ENCODE data around the gene PTPRN2.

The PTPRN2 gene

DNA sequence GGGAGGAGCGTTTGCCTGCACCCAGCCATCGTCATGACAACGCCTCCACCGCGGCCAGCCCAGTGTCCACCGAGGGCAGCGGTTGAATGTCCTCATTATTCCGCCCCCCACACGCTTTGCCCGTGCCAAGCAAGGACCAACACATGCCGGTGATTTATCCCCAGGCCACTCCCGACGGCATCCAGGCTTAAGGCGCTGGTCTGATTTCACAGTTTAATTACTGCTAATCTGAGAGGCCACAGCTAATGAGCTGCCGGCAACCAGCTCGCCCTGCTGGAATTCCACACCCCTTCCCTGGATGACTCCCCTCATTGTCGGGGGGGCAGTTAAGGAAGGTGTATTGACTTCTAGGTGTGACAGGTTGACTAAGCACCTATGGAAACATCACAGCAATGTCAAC is 818.5 kb downstream of the PTPRN2 start:
- DNase-seq, result no peak

- no peak for DNase-seq
Observed at GRCh38 chr7:157768198-157768597, 819.4 kb downstream of the PTPRN2 start.

- DNase-seq, result no peak
Observed at GRCh38 chr7:157767506-157768197, 820.0 kb downstream of the PTPRN2 start.

DNA sequence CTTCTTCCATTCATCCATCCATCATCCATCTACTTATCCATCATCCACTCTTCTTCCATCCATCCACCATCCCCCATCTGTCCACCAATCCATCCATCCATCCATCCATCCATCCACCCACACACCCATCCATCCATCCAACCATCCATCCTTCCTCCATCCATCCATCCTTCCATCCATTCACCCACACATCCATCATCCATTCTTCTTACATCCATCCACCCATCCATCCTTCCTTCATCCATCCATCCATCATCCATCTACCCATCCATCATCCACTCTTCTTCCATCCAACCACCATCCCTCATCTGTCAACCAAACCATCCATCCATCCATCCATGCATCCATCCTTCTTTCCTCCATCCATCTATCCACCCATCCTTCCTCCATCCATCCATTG is 821.5 kb downstream of the PTPRN2 start:
- DNase-seq, result no peak

GRCh38 chr7:157764946-157765537 is 822.6 kb downstream of the PTPRN2 start:
- no peak for DNase-seq

DNA sequence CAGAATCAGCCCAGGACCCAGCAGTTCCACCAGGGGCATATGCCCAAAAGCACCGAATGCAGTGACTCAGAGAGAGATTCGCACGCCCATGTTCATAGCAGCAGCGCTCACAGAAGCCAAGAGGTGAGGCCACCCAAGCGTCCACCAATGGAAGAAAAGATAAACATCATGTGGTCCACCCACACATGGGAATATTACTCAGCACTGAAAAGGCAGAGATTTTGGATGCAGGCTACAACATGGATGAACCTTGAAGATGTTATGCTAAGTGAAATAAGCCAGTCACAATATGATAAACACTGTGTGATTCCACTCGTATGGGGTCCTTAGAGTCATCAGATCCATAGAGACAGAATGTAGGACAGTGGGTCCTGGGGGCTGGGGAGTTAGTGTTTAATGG is 823.4 kb downstream of the PTPRN2 start:
- DNase-seq, result no peak

DNA sequence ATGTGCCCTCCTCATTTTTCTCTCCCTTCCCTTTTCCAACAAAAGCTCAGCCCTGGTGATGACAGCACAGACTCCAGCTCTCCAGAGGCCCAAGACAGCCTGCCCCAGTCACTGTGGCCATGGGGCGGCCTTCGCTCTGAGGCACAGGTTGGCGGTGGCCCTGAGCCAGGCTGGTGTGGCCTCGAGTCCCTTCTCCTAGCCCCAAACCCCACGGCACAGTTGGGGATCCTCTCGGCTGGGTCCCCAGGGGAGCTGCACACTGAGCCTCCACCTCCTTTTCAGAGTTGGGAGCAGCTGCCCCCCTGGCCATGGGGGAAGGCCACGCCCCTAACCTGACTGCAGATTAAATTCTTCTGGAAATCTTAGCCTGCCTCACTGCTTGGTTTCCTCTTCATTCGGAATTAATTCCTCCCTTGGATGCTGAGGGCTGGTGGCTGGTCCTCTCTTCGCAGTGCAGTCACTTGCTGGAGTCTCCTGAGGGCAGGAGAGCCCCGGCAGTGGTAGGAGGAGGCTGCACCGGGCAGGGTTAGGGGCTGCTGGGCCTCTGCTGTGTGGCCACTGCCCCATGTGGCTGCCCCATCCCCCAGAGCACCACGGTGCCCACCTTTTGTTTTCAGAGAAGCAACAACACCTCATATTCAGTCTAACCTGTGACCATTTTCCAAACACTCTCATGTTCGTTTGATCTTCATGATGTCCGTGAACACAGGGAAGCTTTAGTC is 824.2 kb downstream of the PTPRN2 start:
- no peak for DNase-seq

DNA sequence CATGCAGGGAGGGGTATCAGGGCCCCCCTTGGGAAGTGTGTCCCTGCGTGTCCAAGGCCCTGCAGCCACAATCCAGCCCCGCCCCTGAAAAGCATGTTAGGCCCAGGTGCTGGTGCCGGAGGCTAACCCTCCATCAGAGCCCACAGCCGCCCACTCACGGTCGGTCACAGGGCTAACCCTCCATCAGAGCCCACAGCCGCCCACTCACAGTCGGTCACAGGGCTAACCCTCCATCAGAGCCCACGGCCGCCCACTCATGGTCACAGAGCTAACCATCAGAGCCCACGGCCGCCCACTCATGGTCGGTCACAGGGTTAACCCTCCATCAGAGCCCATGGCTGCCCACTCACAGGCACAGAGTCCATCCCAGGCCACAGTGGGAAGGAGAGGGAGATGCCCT is 824.8 kb downstream of the PTPRN2 start:
- no peak for DNase-seq

DNA sequence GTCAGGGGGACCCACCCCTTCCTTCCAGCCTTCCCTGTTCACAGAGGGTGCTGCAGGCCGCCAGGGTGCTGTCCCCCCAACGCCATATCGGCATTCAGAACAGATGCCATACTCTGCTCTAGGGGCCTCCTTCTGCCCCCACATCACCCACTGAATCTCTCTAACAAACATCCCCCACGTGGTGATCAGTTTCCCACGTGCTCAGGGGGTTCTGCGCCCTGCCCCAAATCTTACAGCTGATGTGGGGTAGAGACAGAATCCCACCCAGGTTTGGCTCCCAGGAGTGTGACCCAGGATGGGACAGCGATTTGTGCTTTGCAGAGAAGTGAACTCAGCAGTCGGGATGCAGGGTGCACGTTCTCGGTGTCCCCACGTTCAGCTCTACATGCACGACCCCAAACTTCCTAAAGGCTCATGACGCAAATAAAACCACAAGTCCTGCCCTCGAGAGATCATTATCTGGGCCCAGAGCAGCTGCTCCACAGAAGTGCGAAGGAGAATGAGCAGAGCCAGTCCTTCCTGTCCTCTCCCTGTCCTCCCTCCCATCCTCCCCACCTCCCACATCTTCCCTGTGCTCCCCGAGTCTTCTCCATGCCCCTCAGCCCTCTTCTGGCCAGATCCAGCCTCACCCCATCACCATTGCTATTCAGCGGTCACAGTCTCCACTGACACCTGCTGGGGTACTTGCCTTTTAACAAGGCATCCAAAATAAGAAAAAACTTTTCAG is 827.5 kb downstream of the PTPRN2 start:
- DNase-seq, result no peak

DNA sequence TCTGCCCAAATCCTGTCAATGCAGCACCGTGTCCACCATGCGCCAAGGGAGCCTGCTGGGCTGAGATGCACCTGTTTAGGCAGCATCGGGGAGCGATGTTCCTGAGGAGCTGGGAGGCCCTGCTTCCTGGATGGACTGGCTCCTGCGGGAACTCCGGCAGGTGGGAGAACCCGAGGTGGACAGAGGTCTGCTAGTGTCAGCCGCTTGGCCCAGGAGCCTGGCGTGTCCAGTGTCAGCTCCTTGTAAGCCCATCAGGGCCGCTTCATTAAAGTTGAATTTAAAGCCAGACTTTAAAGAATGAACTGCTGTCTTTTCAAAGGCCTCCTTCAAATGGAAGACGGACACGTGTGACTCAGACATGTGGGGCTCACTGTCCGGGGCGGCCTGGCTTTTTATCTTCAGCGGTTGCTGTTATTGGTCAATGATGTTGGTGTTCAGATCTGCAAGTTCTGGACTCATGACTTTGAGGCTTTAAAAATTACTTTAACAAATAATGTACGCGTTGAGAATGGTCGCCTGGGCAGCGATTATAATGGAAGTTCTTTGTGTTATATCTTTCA is 828.3 kb downstream of the PTPRN2 start:
- DNase-seq, result no peak

- no peak for DNase-seq
Observed at GRCh38 chr7:157758468-157759245, 829.0 kb downstream of the PTPRN2 start.

DNA sequence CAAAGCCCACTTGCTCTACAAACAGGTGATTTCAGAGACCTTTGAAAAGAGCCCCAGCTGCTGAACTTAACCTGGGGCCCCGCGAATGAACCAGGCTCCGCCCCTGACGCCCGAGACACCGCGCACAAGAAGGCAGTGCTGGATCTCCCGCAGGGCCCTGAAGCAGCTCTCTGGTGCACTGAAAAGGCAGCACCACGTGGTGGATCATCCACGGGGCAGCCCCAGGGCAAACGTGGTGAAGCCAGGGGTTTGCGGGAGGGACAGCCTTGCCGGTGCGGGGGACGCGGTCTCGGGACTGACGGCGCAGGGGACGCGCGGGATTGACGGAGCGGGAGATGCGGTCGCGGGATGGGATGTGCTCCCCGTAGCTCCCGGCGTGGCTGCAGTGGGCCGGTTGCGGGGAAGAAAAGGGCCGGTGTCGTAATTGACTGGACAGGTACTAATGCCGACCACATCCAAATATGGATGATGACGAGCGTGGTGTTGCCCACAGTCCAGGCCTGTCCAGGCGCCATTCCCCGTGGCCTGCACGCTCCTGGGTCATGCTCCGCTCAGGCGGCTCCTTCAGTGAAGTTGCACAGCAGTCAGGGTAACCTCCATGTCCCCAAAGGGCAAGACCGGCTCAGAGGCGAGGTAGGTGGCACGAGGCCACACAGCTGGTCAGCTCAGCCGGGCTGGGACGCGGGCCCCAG is 829.7 kb downstream of the PTPRN2 start:
- no peak for DNase-seq

DNA sequence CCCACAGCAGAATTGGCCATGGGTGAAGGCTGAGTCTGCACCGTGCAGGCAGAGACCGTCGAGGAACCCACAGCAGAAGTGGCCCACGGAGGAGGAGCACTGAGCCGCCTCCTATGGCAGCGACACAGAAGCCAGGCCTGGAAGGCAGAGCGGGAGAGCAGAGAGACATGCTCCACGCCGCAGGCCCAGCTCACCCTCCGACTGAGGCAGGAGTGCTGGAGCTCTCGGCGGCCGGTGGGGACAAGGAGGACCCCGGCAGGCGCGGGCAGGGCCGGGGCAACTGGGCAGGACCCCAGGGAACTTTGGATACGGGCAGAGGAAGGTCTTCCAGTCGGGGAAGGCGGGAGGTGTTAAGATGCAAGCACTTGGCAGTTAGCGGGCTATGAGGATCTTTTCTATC is 830.4 kb downstream of the PTPRN2 start:
- DNase-seq, result no peak

GRCh38 chr7:157755741-157756140 is 831.9 kb downstream of the PTPRN2 start:
- no peak for DNase-seq

DNA sequence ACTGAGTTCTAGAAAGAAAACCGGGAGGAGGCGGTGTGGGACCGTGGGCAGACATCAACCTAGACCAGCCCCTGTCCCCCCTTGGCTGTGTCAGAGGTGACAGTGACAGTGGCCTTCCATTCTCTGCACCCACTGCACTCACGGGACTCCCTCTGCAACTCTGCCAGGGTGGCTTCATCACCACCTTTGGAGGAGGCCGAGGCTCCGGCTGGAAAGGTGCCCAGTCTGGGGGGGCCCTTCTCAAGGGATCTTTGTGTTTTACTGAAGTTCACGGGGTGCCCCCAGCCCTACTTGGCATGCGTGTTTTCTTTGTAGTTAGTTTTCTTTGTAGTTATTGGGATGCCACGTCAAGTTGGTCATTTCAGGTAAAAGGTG is 833.2 kb downstream of the PTPRN2 start:
- no peak for DNase-seq

- DNase-seq, result no peak
Observed at GRCh38 chr7:157753713-157754415, 833.8 kb downstream of the PTPRN2 start.

DNA sequence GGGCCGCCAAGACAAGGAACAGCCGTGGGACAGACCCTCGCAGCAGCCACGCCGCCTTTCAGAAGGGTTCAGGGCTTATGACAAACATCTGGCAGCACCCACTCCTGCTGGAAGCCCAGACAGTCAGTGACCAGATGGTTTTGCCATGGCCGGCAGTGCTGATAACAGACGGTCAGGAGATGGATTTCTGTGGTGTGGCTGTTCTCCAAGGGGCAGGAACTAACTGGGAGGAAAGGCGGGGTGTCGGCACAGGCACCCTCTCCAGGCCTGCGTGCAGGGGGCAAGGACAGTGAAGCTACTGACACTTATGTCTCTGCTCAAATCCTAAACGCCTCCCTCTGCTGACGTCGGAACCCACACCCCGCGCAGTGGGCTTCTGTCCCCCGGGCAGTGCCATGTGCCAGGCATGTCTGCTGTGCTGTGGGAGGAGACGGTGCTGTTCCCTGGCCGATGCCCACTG is 834.8 kb downstream of the PTPRN2 start:
- no peak for DNase-seq

DNA sequence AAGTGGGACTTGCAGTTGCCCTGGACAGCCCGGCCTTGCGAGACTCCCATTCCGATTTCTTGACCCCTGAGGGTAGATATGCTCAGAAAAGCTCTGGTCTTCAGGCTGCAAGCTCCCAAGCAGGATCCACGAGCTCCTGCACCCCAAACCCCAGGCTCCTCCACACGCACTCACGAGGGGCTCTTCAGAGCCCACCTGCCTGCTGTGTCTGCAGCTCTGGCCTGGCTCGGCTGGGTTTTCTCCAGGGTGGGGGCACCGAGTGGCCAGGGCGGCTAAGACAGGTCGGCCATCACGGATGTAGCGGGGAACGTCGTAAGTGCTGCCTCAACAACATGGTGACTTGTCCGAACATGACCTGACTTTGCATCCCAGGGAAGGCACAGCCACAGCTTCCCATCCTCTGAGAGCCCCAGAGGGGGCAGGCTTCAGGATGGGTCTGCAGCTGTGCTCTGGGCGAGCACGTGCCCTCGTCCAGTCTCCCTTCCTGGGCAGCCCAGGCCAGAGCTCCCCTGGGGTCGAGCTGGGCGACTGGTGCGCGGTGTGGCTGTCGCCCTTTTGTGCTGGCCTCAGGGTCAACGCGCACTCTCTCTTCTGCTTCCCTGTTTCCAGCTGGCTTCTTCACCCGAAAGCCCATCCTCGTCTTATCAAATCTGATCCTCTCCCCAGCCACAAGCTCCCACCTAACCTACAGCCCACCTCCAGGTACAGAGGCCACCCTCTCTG is 835.5 kb downstream of the PTPRN2 start:
- no peak for DNase-seq

GRCh38 chr7:157751406-157751805 is 836.2 kb downstream of the PTPRN2 start:
- DNase-seq, result no peak

DNA sequence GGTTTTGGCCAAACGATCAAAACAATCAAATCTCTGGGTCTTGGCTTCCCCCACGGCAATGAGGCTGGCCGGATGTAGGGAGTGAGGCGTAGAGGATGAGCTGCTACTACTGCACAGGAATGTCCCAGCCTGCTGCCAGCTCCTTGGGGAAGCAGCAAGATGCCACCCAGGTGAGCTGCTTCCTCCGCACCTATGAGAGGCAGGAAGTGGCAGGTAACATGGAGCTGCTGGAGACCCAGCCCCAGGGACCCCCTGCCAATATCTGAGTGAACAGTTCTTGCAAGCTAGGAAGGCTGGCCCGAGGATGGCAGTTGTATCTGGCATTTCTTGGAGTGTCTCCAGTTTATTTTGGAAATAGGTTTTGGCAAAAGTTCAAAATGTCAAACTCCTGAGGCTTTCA is 837.3 kb downstream of the PTPRN2 start:
- DNase-seq, result no peak
